Heart left ventricle (tissue), 13 donors: ENCODE results near the gene NKTR.

Experiments
- POLR2A ChIP-seq, 2 donors: fragments of 450-650 bp; IDR thresholded peaks; one replicate each; pipeline ENCODE4 v1.6.1; 2017; ENCODE audit warnings: antibody characterized with exemption in 2 of 2, mild to moderate bottlenecking in 2 of 2, moderate library complexity in 2 of 2
- TF ChIP-seq, protein P1 (sequence below), 12 donors: fragments of 200-600 bp; sonication (generic) in 4 of 12; IDR thresholded peaks; one replicate each; pipeline versions ENCODE4 v1.5.0 to v1.8.0; 2018 to 2022; ENCODE audit warnings: antibody characterized with exemption in 12 of 12, mild to moderate bottlenecking in 5 of 12
- donor health status: ischemic (EF 13 %, LVEDD 7.1; RV severe dilation, severe dysfunction).
- donor health status: DM: no; HTN: yes; CAD: no.
- donor health status: DM: no; HTN: no; CAD: no.
- donor health status: ischemic (EF 25% LVEDD 6.9; RV normal size, moderate dysfunction).
- donor health status: ischemic (EF 25% LVEDD 5.7; RV mildly dilated, moderate dysfunction).
- donor health status: ischemic (EF 35%, LVEDD 5.7; RV mildly dilated, moderate dysfunction).
- donor health status: nonischemic (EF 11% LVEDD 7.7; RV severe dilation, severe dysfunction).
- donor health status: DM: yes; HTN: yes; CAD: no.
- donor health status: PGD.
- donor health status: ischemic (EF 29% LVEDD 5.4; RV normal size, mild dysfunction).
- donor health status: nonischemic (EF 23%, LVEDD 6.1; RV moderate dilation, normal function).

DNA sequence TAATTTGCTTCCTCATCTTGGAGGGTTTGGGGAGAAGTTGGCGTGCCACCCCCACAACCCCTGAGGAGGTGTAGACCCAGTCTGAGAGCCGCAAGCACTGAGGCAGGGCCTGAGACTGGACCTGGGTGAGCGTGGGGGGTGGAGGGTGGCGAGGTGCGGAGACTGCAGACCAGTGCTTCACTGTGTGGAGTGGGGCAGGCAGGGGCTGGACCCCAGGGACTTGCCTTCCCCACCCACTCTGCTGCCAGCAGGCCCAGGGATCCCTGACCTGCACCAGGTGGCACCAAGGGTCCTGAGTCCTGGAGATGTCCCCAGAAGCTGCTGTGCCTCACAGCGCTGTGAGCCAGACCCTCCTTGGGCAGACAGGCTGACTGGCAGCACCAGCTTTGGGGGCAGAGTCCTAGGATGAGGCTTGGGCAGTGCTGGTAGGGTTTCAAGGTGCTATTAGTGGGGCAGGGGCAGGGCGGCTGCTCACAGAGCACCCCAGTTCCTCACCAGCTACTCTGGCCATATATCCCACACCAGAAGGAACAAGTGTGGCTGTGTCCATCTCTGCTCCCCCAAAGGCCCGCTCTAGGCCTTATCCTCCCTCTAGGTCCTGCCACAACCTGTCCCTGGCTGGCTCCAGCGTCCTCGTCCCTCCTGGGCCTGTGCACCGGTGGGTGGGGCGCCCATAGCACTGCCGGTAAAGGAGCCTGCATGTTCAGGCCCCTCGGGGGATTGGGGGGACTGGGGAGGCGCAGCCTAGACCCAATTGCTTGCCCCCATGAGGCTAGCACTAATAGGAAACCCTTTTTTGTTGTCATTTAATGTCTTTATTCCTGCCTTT is 64.8 kb downstream of the NKTR start:
- TF ChIP-seq, protein P1, sequence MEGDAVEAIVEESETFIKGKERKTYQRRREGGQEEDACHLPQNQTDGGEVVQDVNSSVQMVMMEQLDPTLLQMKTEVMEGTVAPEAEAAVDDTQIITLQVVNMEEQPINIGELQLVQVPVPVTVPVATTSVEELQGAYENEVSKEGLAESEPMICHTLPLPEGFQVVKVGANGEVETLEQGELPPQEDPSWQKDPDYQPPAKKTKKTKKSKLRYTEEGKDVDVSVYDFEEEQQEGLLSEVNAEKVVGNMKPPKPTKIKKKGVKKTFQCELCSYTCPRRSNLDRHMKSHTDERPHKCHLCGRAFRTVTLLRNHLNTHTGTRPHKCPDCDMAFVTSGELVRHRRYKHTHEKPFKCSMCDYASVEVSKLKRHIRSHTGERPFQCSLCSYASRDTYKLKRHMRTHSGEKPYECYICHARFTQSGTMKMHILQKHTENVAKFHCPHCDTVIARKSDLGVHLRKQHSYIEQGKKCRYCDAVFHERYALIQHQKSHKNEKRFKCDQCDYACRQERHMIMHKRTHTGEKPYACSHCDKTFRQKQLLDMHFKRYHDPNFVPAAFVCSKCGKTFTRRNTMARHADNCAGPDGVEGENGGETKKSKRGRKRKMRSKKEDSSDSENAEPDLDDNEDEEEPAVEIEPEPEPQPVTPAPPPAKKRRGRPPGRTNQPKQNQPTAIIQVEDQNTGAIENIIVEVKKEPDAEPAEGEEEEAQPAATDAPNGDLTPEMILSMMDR (IDR thresholded peaks at IDR 0.05), result no peak
- TF ChIP-seq POLR2A (IDR thresholded peaks at IDR 0.05), result no peak
